Brain pericyte (primary cell): Measurements from ENCODE around the gene GNS.
"Not testable (repeated sequence)": the region's sequence is repeated elsewhere in the genome, so short reads cannot be mapped to it uniquely, and the experiment has no call there.

Source experiments
- DNase-seq: peaks from one replicate; pipeline ENCODE4 v3.0.0-alpha.2; 2012; ENCODE audit warnings: low read depth, low spot score

GNS gene

DNA sequence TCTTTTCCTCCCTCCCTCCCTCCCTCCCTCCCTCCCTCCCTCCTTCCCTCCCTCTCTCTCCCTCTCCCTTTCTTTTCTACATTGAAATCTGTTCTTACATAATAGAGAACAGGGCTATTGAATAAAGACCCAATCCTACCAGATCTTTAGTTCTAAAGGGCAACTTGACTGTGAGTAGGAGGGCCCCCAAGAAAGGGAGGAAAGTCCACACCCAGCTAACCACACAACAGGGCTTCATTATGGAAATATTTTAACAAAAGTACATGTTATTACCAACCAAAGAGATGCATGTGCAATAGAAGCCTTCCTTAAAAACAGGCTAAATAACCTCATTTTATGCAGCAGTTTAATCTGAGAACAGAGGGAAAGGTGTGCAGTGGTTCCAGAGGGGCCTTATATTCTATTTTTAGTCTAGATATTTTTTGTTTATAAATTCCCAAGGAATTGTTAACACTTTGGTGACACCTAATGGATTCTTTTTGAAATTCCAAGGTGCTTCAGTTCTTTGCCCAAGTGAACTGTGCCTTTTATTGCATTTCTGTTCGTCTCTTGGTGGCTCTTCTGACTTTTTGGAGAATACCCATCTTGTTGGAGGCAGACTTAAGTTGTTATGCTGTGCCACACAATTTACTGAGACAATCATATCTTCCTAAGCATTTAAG is 63.0 kb downstream of the GNS start:
- no peak for DNase-seq

- DNase-seq, result no peak
Measured at GRCh38 chr12:64695550-64695949, 63.7 kb downstream of the GNS start.

DNA sequence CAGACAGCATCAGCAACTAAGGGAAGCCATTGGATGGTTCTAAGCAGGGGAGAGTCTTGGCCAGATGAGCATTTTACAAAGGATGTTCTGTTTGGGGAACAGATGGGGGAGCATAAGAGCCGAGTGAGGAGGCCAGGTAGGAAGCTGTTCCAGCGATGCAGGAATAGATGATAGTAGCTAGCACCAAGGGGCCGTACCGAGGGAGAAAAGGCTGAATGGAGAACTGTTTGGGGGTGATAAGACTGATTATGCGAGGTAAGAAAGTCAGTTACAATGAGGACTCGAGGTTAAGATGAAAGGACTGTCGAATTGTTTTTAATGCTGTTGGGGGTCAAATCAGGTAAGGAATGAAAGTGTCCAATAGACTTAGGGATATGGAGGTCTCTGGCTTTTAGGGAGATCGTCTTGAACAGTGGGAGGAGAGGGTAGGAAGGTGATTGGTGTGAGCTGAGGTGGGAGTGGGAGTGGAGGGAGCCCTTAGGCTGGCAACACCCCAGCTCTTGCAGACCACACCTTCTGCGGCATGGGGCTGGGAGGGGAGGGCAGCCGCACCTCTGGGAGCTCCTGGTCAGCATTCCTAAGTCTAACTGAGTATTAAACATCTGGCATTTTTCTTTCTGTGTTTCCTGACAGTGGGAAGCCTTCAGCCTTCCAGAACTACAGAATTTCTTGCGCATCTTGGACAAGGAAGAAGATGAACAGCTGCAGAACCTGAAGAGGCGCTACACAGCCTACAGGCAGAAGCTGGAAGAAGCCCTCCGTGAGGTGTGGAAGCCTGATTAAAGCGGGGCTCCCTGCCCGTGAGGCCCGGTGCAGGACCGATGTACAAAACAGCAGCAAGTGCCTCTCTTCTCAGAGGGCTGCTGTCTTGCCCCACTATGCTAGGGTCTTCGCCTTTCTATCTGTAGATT is 64.8 kb downstream of the GNS start:
- no peak for DNase-seq

DNA sequence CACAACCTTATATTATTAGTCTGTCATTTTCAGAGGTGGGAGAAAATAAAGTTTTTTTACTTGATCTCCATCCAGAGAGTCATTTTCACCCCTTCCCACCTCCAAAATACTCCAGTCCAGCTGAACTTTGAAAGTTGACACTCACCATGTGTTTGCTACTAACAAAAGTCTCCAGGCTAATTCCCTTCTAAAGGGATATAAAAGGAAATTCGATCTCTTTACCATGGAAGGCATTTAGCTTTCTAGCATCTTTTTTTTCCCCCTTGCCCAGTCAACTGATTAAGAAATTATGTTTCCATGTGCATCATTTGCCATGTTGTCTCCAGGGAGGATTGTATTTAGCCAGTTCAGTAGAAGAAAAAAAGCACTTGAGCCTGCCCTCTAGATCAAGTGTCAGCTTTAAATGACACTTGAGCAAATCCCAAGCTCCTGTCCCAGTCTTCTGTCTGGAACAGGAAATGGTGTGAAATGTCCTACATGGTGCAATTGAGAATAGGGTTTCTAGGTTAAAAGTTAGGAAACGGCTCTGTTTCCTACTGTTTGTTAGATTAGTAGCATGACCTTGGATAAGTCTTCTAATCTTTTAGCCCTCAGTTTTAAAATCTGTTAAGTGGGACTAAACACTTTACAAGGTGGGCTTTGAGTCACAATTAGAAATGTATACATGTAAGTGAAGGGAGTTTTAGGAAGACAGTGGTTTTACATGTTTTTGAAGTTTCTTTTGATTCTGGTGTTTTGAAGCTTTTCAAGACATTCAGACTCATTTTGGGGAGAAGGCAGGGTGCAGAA is 67.2 kb downstream of the GNS start:
- no peak for DNase-seq

GRCh38 chr12:64691227-64691794 is 67.9 kb downstream of the GNS start:
- no peak for DNase-seq

DNA sequence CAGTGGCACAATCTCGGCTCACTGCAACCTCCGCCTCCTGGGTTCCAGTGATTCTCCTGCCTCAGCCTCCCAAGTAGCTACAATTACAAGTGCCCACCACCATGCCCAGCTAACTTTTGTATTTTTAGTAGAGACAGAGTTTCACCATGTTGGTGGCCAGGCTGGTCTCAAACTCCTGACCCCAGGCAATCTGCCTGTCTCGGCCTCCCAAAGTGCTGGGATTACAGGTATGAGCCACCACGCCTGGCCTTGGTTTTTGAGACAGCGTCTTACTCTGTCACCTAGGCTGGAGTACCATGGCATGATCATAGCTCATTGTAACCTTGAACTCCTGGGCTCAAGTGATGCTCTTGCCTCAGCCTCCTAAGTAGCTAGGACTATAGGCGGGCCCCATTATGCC is 69.0 kb downstream of the GNS start:
- DNase-seq, result not testable (repeated sequence)

DNA sequence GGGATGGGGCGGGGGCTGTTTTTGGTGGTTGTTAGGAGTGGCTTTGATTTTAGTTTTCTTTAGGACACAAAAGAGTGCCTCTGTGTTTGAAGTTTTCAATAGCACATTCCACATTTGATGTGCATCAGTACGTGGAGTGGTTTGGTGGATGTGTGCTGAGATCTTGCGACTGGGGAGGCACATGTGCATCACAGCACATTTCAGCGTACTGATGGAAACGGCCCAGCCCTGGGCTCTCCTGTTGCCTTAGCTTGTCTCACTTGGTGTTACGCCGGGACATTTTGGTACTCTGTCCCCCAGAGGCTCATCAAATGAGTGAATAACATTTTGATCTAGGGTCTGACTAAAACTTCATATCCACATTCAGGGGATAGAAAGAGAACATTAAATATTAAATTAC is 70.5 kb downstream of the GNS start:
- DNase-seq, result no peak

- no peak for DNase-seq
Measured at GRCh38 chr12:64688219-64688618, 71.0 kb downstream of the GNS start.

DNA sequence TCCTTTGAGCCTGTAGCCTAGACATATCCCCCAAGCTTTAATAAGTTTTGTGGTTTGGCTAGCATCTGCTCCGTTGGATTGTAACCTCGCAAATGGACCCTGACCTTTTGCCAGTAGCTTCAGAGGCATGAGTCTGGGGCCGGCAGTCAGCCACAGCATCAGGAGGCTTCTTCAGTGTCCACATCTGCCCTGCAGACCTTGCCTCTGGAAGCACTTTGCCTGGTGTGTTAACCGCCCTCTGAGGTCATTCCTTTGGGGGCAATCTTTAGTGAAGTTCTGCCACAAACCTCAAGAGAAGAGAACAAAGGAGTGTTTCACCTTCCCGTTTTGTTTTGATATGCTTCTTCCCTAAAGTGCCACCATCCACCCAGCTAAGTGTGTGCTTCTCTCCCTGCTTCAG is 71.4 kb downstream of the GNS start:
- no peak for DNase-seq

DNA sequence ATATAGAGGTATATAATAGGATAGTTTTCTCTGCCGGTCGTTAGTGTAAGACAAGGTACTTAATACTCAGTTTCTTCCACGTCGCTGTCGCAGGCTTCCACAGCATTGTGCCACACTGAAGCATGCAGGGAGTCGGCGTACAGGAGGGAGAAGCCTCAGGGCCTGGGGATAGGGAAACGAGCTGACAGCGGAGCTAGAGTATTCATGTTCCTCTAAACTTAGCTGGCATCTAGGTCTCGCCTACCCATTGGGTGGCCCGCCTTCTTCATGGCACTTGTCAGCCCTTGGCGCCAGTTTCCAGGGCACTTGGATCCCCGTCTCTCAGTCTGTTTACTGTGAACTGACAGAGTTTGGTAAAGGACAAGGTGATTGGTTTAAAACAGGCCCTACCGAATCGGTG is 73.6 kb downstream of the GNS start:
- no peak for DNase-seq

- DNase-seq, result no peak
Measured at GRCh38 chr12:64685050-64685449, 74.2 kb downstream of the GNS start.

GRCh38 chr12:64683816-64684543 is 75.2 kb downstream of the GNS start:
- DNase-seq, result no peak

DNA sequence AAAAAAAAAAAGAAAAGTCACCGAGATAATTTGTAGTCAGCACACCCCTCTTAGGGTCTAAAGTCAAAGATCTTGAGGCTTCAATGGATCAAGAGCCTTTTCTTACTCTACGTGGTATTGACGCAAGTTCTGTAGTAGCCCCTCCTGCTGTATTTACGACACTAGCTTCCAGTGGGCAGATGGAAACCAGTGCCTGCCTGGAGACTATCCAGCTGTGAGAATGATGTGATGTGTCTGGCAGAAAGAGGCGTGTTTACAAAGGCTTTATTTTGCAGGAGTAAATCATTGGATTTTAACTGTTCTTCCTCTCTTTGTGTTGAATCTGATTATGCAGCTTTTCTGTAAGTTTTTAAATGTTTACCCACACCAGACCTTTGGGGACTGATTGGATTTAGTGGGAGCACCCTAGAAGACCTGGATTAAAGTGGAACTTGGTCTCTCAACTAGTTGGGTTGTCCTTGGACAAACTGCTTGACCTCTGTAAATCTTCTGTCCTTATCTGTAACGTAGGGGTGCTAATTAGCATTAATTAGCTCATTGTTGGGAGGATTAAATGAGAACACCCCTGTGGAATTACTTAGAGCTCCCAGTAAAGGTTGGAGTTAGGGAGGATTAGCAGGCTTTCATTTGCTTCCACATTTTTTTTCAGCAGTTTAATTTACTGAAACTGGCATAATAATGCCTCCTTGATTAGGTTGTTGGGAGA is 76.5 kb downstream of the GNS start:
- DNase-seq, result peak; percentile 24

- DNase-seq, result no peak
Measured at GRCh38 chr12:64681200-64682052, 77.8 kb downstream of the GNS start.

GRCh38 chr12:64680235-64680634 is 79.0 kb downstream of the GNS start:
- DNase-seq, result no peak

DNA sequence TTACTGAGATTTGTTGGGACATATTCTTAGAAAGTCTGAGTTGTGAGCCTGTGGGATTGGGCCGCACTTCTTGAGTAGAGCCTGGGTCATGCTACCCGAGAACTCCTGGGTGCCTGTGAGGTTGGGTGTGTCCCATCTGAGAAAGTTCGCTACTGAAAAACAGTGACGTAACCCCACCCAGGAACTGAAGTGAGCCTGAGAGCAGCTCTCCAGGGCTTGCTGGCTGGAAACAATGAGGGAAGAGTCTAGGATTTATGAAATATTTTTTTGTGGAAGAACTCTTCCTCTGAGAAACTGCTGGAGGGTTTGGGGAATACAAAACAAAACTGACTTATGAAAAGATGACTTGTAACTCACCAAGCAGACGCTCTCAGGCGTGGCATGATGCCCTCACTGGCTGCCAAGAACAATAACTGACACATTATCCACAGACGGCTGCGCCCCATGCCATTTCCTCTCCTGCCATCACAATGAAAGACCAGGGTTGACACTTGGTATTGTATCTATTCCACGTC is 79.7 kb downstream of the GNS start:
- DNase-seq, result peak; percentile 67

DNA sequence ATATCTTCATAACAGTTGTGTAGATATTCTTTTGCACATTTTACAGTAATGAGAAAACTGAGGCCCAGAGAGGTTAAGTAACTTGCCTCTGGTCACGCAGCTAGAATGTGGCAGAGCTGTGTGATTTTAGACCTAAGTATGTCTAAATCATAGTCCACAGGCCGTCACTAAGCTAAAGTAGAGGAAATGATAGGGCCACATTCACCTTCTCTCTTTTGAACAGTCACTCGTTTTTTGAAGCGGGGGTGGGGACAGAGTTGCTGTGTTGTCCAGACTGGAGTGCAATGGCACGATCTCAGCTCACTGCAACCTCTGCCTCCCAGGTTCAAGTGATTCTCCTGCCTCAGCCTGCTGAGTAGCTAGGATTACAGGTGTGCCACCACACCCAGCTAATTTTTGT is 80.4 kb downstream of the GNS start:
- DNase-seq, result no peak

- DNase-seq, result no peak
Measured at GRCh38 chr12:64678248-64678647, 81.0 kb downstream of the GNS start.

GRCh38 chr12:64675795-64676194 is 83.4 kb downstream of the GNS start:
- no peak for DNase-seq
